HG03354 (cell line): ENCODE results near the gene S100A14.
A peak's percentile ranks its signal among the peaks of the same experiment; 100 is the strongest.

Experiments
- ATAC-seq: cut with Tn5 transposase; IDR thresholded peaks from one replicate; pipeline ENCODE4 v1.9.1; 2021; ENCODE audit warnings: mild to moderate bottlenecking; ENCODE audit not compliant: unreplicated experiment, poor library complexity, severe bottlenecking

S100A14 gene

GRCh38 chr1:153568367-153569099 lies 47.6 kb downstream of the S100A14 start:
- no peak for ATAC-seq

- no peak for ATAC-seq
Observed at GRCh38 chr1:153567621-153568366, 48.3 kb downstream of the S100A14 start.

GRCh38 chr1:153566414-153567371 lies 49.4 kb downstream of the S100A14 start:
- no peak for ATAC-seq

GRCh38 chr1:153565529-153566374 lies 50.4 kb downstream of the S100A14 start, which contains the start of gene S100A2:
Gene S100A2 (minus strand): TSS chr1:153565844. CDS start chr1:153563877, 1,967 bp downstream.
- peak; percentile 51 for ATAC-seq
